Right lobe of liver (tissue), 6 donors: ENCODE measurements around the gene OR52M1. TPM values are rescaled to one million over a fixed set of nuclear protein-coding genes. Genes with fewer than 3 reads are reported as not detected.

Experiments used
- ATAC-seq, 4 donors: fragments of 200-7000 bp; cut with Tn5 transposase; one replicate each; pipeline ENCODE4 v1.9.1; 2020; ENCODE audit warnings: mild to moderate bottlenecking in 4 of 4, moderate library complexity in 4 of 4
- DNase-seq, 3 donors: peaks; one replicate each; pipeline ENCODE4 v3.0.0-alpha.2; 2020
- H3K27ac ChIP-seq, 3 donors: fragments of 200-600 bp; one replicate each; pipeline ENCODE4 v1.8.0; 2022
- H3K27me3 ChIP-seq, 2 donors: fragments of 200-600 bp; one replicate each; pipeline ENCODE4 v1.8.0; 2022
- H3K36me3 ChIP-seq, 4 donors: fragments of 200-600 bp; sonication (generic) in 1 of 4; one replicate each; pipeline versions ENCODE4 v1.5.1 to v1.8.0; 2017 to 2022; ENCODE audit warnings: control low read depth in 1 of 4
- H3K4me1 ChIP-seq, 4 donors: fragments of 200-600 bp; sonication (generic) in 1 of 4; one replicate each; pipeline versions ENCODE4 v1.5.1 to v1.8.0; 2017 to 2022; ENCODE audit warnings: control low read depth in 1 of 4
- H3K4me3 ChIP-seq, 3 donors: fragments of 200-600 bp; one replicate each; pipeline ENCODE4 v1.8.0; 2022
- H3K9me3 ChIP-seq, 4 donors: fragments of 200-600 bp; sonication (generic) in 1 of 4; one replicate each; pipeline versions ENCODE4 v1.5.1 to v1.8.0; 2017 to 2022; ENCODE audit warnings: control low read depth in 1 of 4
- POLR2A ChIP-seq: fragments of 450-650 bp; IDR thresholded peaks from one replicate; pipeline ENCODE4 v1.6.1; 2017; ENCODE audit warnings: antibody characterized with exemption, mild to moderate bottlenecking
- WGBS: methylation state at CpG from one replicate; pipeline ENCODE4 v1.1.6; 2018; ENCODE audit warnings: low coverage, low lambda C conversion rate; ENCODE audit not compliant: insufficient coverage; ENCODE audit errors: missing lambda C conversion rate; 5-methylcytosine and 5-hydroxymethylcytosine counted together
- intact Hi-C, 2 donors: fragments of 100-400 bp; cut with DNase I; formaldehyde crosslinking; loops; one replicate each; pipeline versions ENCODE4 v1.11.2 to v1.14.1; 2022
- total RNA-seq, 6 experiments: library from RNA; depleted of rRNA in 2 of 6; stranded (reverse); fragments of >200 nt in 2 of 6; fragmentation: NEBNext Ultra II Directional in 3 of 6; extraction: Animal tissue kit (Norgen Biotek cat#: 25700) in 3 of 6; gene quantifications; one replicate each; pipeline versions ENCODE4 v1.1.0 to v1.2.4, GENCODE V29; 2016 to 2023
- TF ChIP-seq, protein P1 (sequence below), 4 donors: fragments of 200-600 bp in 3 of 4; fragments of 450-650 bp in 1 of 4; IDR thresholded peaks; one replicate each; pipeline versions ENCODE4 v1.5.1 to v1.8.0; 2016 to 2022; ENCODE audit warnings: antibody characterized with exemption in 4 of 4, mild to moderate bottlenecking in 2 of 4
- donor health status: DM: no; HTN: yes; CAD: no.
- donor health status: DM: no; HTN: no; CAD: no.
- donor health status: DM: no; HTN: no; CAD: no.
- donor health status: DM: no; HTN: yes; CAD: no.
- donor health status: DM: no; HTN: yes; CAD: no.

OR52M1 gene
- total RNA-seq, 6 experiments from 2014 or later = not detected

DNA sequence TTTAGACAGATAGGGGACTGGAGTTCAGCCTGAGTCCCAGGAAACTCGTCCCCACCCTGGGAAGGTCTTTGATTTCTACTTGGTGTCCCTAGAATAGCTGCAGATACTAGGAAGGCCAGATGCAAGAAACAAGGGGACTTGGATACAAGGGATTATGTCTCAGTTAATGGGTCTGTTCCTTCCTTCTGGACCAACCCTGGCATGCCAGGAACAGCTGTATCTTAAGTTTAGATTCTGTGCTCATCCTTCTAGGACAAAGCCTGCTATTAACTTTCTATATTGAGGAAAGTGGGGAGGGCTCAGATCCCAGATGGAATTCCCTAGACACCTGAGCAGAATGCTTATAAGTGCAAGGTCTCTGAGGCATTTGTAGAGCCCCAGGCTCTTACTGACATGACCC lies 3.9 kb upstream of the OR52M1 start:
- DNase-seq (no peak), ATAC-seq (no peak)
- H3K4me3 ChIP-seq = no peak overlapping the region
- peaks cover 0 to 7% (median 2%) of the 10 kb centered on the region in 4 donors for H3K4me1 ChIP-seq
- intact Hi-C loops = loop anchor here in 1 of 2 donors (10.0 kb wide), 1 partner anchor 356 kb away; no protein-coding TSS in a partner anchor
- 0% methylated on average over 1 of the region's 1 CpG for WGBS
- H3K36me3 ChIP-seq = no peaks in the 10 kb centered on the region
- H3K27ac ChIP-seq = no peak overlapping the region
- TF ChIP-seq, protein P1, sequence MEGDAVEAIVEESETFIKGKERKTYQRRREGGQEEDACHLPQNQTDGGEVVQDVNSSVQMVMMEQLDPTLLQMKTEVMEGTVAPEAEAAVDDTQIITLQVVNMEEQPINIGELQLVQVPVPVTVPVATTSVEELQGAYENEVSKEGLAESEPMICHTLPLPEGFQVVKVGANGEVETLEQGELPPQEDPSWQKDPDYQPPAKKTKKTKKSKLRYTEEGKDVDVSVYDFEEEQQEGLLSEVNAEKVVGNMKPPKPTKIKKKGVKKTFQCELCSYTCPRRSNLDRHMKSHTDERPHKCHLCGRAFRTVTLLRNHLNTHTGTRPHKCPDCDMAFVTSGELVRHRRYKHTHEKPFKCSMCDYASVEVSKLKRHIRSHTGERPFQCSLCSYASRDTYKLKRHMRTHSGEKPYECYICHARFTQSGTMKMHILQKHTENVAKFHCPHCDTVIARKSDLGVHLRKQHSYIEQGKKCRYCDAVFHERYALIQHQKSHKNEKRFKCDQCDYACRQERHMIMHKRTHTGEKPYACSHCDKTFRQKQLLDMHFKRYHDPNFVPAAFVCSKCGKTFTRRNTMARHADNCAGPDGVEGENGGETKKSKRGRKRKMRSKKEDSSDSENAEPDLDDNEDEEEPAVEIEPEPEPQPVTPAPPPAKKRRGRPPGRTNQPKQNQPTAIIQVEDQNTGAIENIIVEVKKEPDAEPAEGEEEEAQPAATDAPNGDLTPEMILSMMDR (IDR thresholded peaks at IDR 0.05) = no peak
- no peak for TF ChIP-seq POLR2A
- no peaks in the 10 kb centered on the region for H3K27me3 ChIP-seq
- H3K9me3 ChIP-seq = no peaks in the 10 kb centered on the region

DNA sequence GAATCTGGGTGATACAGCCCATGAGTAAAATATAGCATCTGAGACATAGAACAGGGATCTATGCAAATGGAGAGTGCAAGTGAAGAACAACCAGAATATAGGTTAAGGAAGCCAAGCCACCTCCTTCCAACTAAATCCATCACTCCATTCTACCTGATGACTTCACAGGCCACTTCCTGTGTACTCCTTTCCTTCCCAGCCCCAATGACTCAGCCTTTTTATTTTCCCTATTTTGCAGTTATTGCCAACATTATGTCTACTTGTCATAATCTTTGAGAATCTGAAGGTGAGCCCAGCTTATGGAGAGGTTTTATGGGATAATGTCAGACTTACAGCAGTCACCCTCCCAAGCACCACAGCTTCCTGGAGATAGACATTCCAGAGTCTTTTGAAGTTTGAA lies 1.4 kb upstream of the OR52M1 start:
- Histone ChIP-seq H3K4me3 (no peak overlapping the region), H3K4me1 (peaks cover 0 to 28% (median 12%) of the 10 kb centered on the region in 4 donors), H3K36me3 (no peaks in the 10 kb centered on the region), H3K9me3 (no peaks in the 10 kb centered on the region), H3K27me3 (no peaks in the 10 kb centered on the region), H3K27ac (no peak overlapping the region)
- no peak for DNase-seq
- TF ChIP-seq POLR2A = no peak
- TF ChIP-seq, protein P1 (IDR thresholded peaks at IDR 0.05) = no peak
- intact Hi-C loops = loop anchor here in 1 of 2 donors (10.0 kb wide), 1 partner anchor 359 kb away; no protein-coding TSS in a partner anchor
- ATAC-seq = no peak

DNA sequence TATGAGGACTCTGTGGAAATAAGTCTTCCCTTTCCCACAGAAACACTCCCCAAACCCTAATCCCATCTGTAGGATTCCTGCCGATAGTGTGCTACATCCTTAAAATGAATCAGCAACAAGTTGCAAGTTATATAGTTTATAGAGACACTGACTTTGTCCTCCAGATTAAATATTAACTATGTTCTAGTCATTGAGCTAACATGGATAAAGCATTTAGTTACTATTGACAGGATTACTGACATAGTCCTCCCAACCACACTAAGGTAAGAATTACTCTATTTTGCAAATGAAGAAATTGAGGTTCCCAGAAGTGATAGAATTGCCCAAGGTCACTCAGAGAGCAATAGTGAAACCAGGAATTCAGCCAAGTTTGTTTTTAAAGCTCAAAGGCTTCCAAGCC lies 1.9 kb downstream of the OR52M1 start:
- no peaks in the 10 kb centered on the region for H3K9me3 ChIP-seq
- H3K36me3 ChIP-seq = no peaks in the 10 kb centered on the region
- 10% methylated on average over 1 of the region's 1 CpG for WGBS
- TF ChIP-seq POLR2A = peak; percentile 83
- TF ChIP-seq, protein P1 (IDR thresholded peaks at IDR 0.05) = no peak
- DNase-seq (no peak), ATAC-seq (peak; percentile 93 to 94 (median 94))
- H3K27ac ChIP-seq = peak overlapping the region; percentile 65 to 84 (median 75)
- H3K4me1 ChIP-seq = peaks cover 0 to 25% (median 12%) of the 10 kb centered on the region in 4 donors
- H3K27me3 ChIP-seq = no peaks in the 10 kb centered on the region
- intact Hi-C loops = loop anchor here in 1 of 2 donors (10.0 kb wide), 1 partner anchor 362 kb away; no protein-coding TSS in a partner anchor
- no peak overlapping the region for H3K4me3 ChIP-seq

DNA sequence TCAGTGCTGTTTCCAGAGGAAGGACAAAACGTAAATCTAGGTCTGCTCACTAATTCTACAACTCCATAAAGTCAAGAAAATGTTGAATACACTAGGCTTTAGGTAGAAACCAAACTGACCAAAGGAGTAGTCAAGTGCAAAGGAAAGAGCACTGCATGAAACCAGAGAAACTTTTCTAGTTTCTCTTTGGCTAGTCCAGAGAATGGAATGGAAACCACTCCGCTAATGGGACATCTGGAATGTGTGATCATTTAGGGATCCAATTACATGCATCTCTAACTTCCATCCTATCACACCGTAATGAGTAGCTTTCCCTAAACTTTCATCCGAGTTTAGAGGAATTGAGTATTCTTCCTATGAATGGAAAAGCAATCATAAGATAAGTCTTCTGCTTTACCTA lies 2.4 kb downstream of the OR52M1 start:
- no peak for DNase-seq
- Histone ChIP-seq H3K27ac (peak overlapping the region; percentile 65 to 84 (median 75)), H3K36me3 (no peaks in the 10 kb centered on the region), H3K4me1 (peaks cover 0 to 25% (median 12%) of the 10 kb centered on the region in 4 donors), H3K4me3 (no peak overlapping the region), H3K27me3 (no peaks in the 10 kb centered on the region), H3K9me3 (no peaks in the 10 kb centered on the region)
- peak in 2 of 4 donors; percentile 9 to 12 for ATAC-seq
- intact Hi-C loops = loop anchor here in 1 of 2 donors (10.0 kb wide), 1 partner anchor 363 kb away; no protein-coding TSS in a partner anchor
- TF ChIP-seq, protein P1 (IDR thresholded peaks at IDR 0.05) = no peak
- no peak for TF ChIP-seq POLR2A
- 68% methylated on average over 4 of the region's 4 CpGs for WGBS
